Astrocyte (in vitro differentiated cells and primary cell): Measurements from ENCODE around the gene SHANK1.

Experiments used
- CTCF ChIP-seq: IDR thresholded peaks from 2 replicates; pipeline ENCODE4 v1.5.1; 2011; ENCODE audit warnings: low read depth, mild to moderate bottlenecking, inconsistent platforms, low read length, moderate library complexity; ENCODE audit not compliant: insufficient read depth
- EZH2 ChIP-seq: IDR thresholded peaks from 2 replicates; pipeline ENCODE4 v1.6.1; 2012; ENCODE audit warnings: mild to moderate bottlenecking, low read length, inconsistent platforms; ENCODE audit not compliant: insufficient read depth

DNA sequence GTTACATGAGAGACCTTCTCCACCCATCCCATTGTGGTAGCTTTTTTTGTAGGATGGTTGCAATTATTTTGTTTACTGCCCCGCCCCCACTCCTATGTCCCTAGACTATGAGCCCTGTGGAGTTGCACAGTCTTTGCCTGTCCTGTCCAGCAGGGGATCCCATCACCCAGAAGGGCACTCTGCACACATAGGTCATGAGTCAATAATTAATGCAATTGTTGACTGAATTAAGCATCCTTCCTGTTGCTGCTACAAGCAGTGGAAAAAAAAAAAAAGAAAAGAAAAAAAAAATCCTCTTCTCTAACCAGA lies 56.2 kb downstream of the SHANK1 start:
- TF ChIP-seq CTCF (no peak), EZH2 (no peak)
